PC-9 (cell line): ENCODE results near the gene GABRR1.

Experiments
- CTCF ChIP-seq: fragments of 200-600 bp; sonication (generic); conservative IDR thresholded peaks from 2 replicates; pipeline ENCODE4 v1.6.1; 2017; ENCODE audit warnings: mixed run types, antibody characterized with exemption, mild to moderate bottlenecking, moderate library complexity
- EZH2 ChIP-seq: fragments of 200-600 bp; sonication (generic); IDR thresholded peaks from 2 replicates; pipeline ENCODE4 v1.8.0; 2017; ENCODE audit warnings: antibody characterized with exemption, low read depth

- no peak for TF ChIP-seq CTCF
- no peak for TF ChIP-seq EZH2
Observed at GRCh38 chr6:89139509-89140346, 77.4 kb downstream of the GABRR1 start.
